Endothelial cell of umbilical vein (primary cell): Measurements from ENCODE around the gene CTNNA2. TPM values are rescaled to one million over a fixed set of nuclear protein-coding genes. Genes with fewer than 3 reads are reported as not detected.

Experiments
- BruUV-seq: library from RNA; stranded (reverse); fragments of 400-500 nt; replicated peaks from 2 replicates; lab custom pipeline; 2021; lab: Mats Ljungman, UMichigan
- CTCF ChIA-PET: fragments of 300-600, 350-600 bp; sonication (Branson Sonifier 250); formaldehyde crosslinking; loops from one replicate; lab custom pipeline; 2021; ENCODE audit warnings: antibody characterized with exemption, inconsistent platforms; lab: Charles Lee
- POLR2A ChIA-PET: fragments of 300-600, 350-600 bp; sonication (Branson Sonifier 250); formaldehyde crosslinking; loops from one replicate; lab custom pipeline; 2021; ENCODE audit warnings: antibody characterized with exemption, inconsistent platforms; lab: Charles Lee
- DNase-seq: peaks from one replicate; pipeline ENCODE4 v3.0.0-alpha.2; 2011; ENCODE audit warnings: low read depth, low spot score
- FAIRE-seq: peaks from 2 replicates; lab custom pipeline; 2011; peaks lifted over from hg19 to GRCh38; lab: Jason Lieb, UNC
- H2AFZ ChIP-seq: 2 replicates; pipeline ENCODE4 v1.6.0; 2012; ENCODE audit warnings: low read depth, low read length, control low read depth, inconsistent platforms
- H3K27ac ChIP-seq: 2 replicates; pipeline ENCODE4 v1.5.1; 2011; ENCODE audit warnings: low read depth, mild to moderate bottlenecking, control low read depth, low read length, moderate library complexity; ENCODE audit not compliant: insufficient read depth
- H3K27me3 ChIP-seq, 2 experiments: 2 replicates each; pipeline versions ENCODE4 v1.6.0 to v1.6.1; 2011; ENCODE audit warnings: low read length in 2 of 2, mixed read lengths in 1 of 2; ENCODE audit not compliant: control insufficient read depth in 2 of 2, insufficient read depth in 2 of 2
- H3K36me3 ChIP-seq, 2 experiments: 2 replicates in 1 of 2; 3 replicates in 1 of 2; pipeline ENCODE4 v1.5.1; 2011; ENCODE audit warnings: low read length in 2 of 2, mild to moderate bottlenecking in 1 of 2, moderate library complexity in 1 of 2; ENCODE audit not compliant: control insufficient read depth in 2 of 2, insufficient read depth in 2 of 2; ENCODE audit errors: extremely low read depth in 1 of 2
- H3K4me1 ChIP-seq: 3 replicates; pipeline ENCODE4 v1.5.1; 2011; ENCODE audit warnings: mild to moderate bottlenecking, low read length; ENCODE audit not compliant: control insufficient read depth, insufficient read depth; ENCODE audit errors: extremely low read depth
- H3K4me2 ChIP-seq: 2 replicates; pipeline ENCODE4 v1.6.1; 2011; ENCODE audit warnings: low read length, control low read depth, mixed read lengths; ENCODE audit not compliant: insufficient read depth
- H3K4me3 ChIP-seq, 3 experiments: fragments of 200-600 bp in 1 of 3; sonication (generic), shearing (Covaris generic) in 1 of 3; replicated peaks in 1 of 3; 2 replicates each; pipeline ENCODE4 v1.5.1; 2011 to 2016; ENCODE audit warnings: control low read depth in 3 of 3, low read length in 3 of 3, mild to moderate bottlenecking in 2 of 3, inconsistent platforms in 1 of 3, low read depth in 1 of 3, moderate library complexity in 1 of 3; ENCODE audit not compliant: insufficient read depth in 1 of 3
- H3K79me2 ChIP-seq: 2 replicates; pipeline ENCODE4 v1.6.0; 2012; ENCODE audit warnings: low read length, inconsistent platforms; ENCODE audit not compliant: control insufficient read depth, insufficient read depth
- H3K9ac ChIP-seq: replicated peaks from 2 replicates; pipeline ENCODE3; 2011; ENCODE audit warnings: low read length, control low read depth; ENCODE audit not compliant: insufficient read depth; ENCODE audit errors: extremely low read depth
- H3K9me1 ChIP-seq: replicated peaks from 3 replicates; pipeline ENCODE4 v1.6.0; 2011; ENCODE audit warnings: mild to moderate bottlenecking, low read length; ENCODE audit not compliant: control insufficient read depth, insufficient read depth; ENCODE audit errors: extremely low read depth
- H3K9me3 ChIP-seq: replicated peaks from 2 replicates; pipeline ENCODE4 v1.5.1; 2012; ENCODE audit warnings: low read length, inconsistent platforms; ENCODE audit not compliant: control insufficient read depth, insufficient read depth
- H4K20me1 ChIP-seq: replicated peaks from 2 replicates; pipeline ENCODE3; 2011; ENCODE audit warnings: mild to moderate bottlenecking, low read length; ENCODE audit not compliant: control insufficient read depth, insufficient read depth; ENCODE audit errors: extremely low read depth
- EZH2 ChIP-seq: IDR thresholded peaks from 2 replicates; pipeline ENCODE4 v1.6.1; 2012; ENCODE audit warnings: borderline replicate concordance, low read depth, mild to moderate bottlenecking, moderate library complexity, low read length, inconsistent platforms; ENCODE audit not compliant: severe bottlenecking
- FOS ChIP-seq: IDR thresholded peaks from 2 replicates; pipeline ENCODE4 v1.6.1; 2011; ENCODE audit warnings: mild to moderate bottlenecking, low read length, moderate library complexity, borderline replicate concordance; ENCODE audit not compliant: insufficient read depth
- GATA2 ChIP-seq: IDR thresholded peaks from 2 replicates; pipeline ENCODE4 v1.7.0; 2011; ENCODE audit warnings: low read depth, mild to moderate bottlenecking, moderate library complexity, mixed read lengths, low read length; ENCODE audit not compliant: insufficient read length, insufficient read depth
- JUN ChIP-seq: IDR thresholded peaks from 2 replicates; pipeline ENCODE4 v1.6.1; 2011; ENCODE audit warnings: borderline replicate concordance, low read depth; ENCODE audit not compliant: insufficient read length, insufficient read depth
- MYC ChIP-seq: IDR thresholded peaks from one replicate; pipeline ENCODE4 v1.6.1; 2011; ENCODE audit warnings: mild to moderate bottlenecking, low read depth, low read length
- POLR2A ChIP-seq: IDR thresholded peaks from 2 replicates; pipeline ENCODE4 v1.6.1; 2012; ENCODE audit warnings: low read depth, mild to moderate bottlenecking, control low read depth, low read length
- POLR2AphosphoS5 ChIP-seq: IDR thresholded peaks from 2 replicates; pipeline ENCODE4 v1.6.1; 2012; ENCODE audit warnings: low read depth, mild to moderate bottlenecking, control low read depth, low read length, moderate library complexity; ENCODE audit not compliant: insufficient read depth
- dilution Hi-C: fragments of 300-500 bp; cut with MboI; formaldehyde crosslinking; loops from one replicate; pipeline ENCODE4 v1.15.0; 2019; ENCODE audit warnings: low sequenced_read_pairs; ENCODE audit not compliant: extremely low pct_ligation_motif_present
- intact Hi-C: fragments of 100-400 bp; cut with micrococcal nuclease; formaldehyde crosslinking; loops from one replicate; pipeline ENCODE4 v1.10.0; 2022
- polyA plus RNA-seq, 4 experiments: library from polyadenylated mRNA; depleted of rRNA in 3 of 4; stranded (reverse) in 3 of 4; unstranded in 1 of 4; fragments of >200 nt; gene quantifications; 2 replicates each; pipeline versions ENCODE4 v1.2.1 to v1.2.3, GENCODE V29; 2011 to 2012; ENCODE audit warnings: missing spikeins in 1 of 4
- total RNA-seq: library from RNA; stranded (reverse); gene quantifications from 2 replicates; pipeline ENCODE4 v1.2.3, GENCODE V29; 2021
- TF ChIP-seq, protein P1 (sequence below), 2 donors: IDR thresholded peaks; 1 replicate in 1 of 2; 2 replicates in 1 of 2; pipeline ENCODE4 v1.5.1; 2011; ENCODE audit warnings: low read length in 2 of 2, mild to moderate bottlenecking in 2 of 2, moderate library complexity in 2 of 2, control low read depth in 1 of 2, inconsistent platforms in 1 of 2, low read depth in 1 of 2; ENCODE audit not compliant: insufficient read depth in 1 of 2; ENCODE audit errors: extremely low read depth in 1 of 2
- TF ChIP-seq, protein P2 (sequence below): IDR thresholded peaks from 2 replicates; pipeline ENCODE4 v1.6.1; 2011; ENCODE audit not compliant: insufficient read depth, insufficient read length

The CTNNA2 gene
- total and polyA plus RNA-seq, 2 donors (not counting 3 experiments of a cell fraction or from before 2014, with no cell fraction given) = not detected

DNA sequence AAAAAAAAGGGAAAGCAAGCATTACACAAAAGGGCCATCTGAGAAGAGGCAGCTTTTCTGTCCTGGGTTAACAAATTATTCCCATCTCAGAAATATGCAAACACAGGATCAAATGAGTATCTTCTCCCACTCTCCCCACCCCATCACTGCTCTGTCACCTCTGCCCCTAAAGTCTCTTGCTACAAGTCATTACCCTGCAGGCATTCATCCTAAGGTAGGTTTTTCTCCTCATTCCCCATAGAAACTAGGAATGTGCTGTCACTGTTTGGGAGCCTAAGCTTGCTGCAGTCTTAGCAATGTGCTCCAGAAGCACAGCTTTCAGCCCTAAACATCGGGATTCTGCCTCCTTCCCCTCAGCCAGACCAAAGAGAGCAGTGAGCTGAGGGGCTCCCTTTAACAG lies 788.1 kb downstream of the CTNNA2 start:
- no peak overlapping the region for H2AFZ ChIP-seq
- intact Hi-C loops (no loop called here), dilution Hi-C loops (no loop called here)
- CTCF ChIA-PET = no interaction called here
- no peaks in the 10 kb centered on the region for H4K20me1 ChIP-seq
- H3K36me3 ChIP-seq = no peaks in the 10 kb centered on the region
- H3K9me3 ChIP-seq = peaks cover 3% of the 10 kb centered on the region
- POLR2A ChIA-PET = no interaction called here
- no peaks in the 10 kb centered on the region for H3K4me1 ChIP-seq
- no peak overlapping the region for H3K27ac ChIP-seq
- H3K79me2 ChIP-seq = no peaks in the 10 kb centered on the region
- H3K9me1 ChIP-seq = no peaks in the 10 kb centered on the region
- DNase-seq (no peak), FAIRE-seq (no peak)
- TF ChIP-seq EZH2 = no peak
- no peak for TF ChIP-seq POLR2A
- TF ChIP-seq, protein P1, sequence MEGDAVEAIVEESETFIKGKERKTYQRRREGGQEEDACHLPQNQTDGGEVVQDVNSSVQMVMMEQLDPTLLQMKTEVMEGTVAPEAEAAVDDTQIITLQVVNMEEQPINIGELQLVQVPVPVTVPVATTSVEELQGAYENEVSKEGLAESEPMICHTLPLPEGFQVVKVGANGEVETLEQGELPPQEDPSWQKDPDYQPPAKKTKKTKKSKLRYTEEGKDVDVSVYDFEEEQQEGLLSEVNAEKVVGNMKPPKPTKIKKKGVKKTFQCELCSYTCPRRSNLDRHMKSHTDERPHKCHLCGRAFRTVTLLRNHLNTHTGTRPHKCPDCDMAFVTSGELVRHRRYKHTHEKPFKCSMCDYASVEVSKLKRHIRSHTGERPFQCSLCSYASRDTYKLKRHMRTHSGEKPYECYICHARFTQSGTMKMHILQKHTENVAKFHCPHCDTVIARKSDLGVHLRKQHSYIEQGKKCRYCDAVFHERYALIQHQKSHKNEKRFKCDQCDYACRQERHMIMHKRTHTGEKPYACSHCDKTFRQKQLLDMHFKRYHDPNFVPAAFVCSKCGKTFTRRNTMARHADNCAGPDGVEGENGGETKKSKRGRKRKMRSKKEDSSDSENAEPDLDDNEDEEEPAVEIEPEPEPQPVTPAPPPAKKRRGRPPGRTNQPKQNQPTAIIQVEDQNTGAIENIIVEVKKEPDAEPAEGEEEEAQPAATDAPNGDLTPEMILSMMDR (IDR thresholded peaks at IDR 0.05; ENCODE audit: extremely low read depth in 1 of 2, insufficient read depth in 1 of 2, low read depth in 1 of 2, low read length in 2 of 2) = no peak
- no peak for TF ChIP-seq GATA2
- TF ChIP-seq JUN = no peak
- TF ChIP-seq FOS = no peak
- TF ChIP-seq POLR2AphosphoS5 = no peak
- TF ChIP-seq, protein P2, sequence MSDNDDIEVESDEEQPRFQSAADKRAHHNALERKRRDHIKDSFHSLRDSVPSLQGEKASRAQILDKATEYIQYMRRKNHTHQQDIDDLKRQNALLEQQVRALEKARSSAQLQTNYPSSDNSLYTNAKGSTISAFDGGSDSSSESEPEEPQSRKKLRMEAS = no peak
- TF ChIP-seq MYC = no peak
- H3K27me3 ChIP-seq = peaks cover 0 to 13% of the 10 kb centered on the region in 2 experiments
- H3K4me2 ChIP-seq = no peak overlapping the region
- no peak overlapping the region for H3K9ac ChIP-seq
- no TSS peak for BruUV-seq
- H3K4me3 ChIP-seq = no peak overlapping the region
